SK-N-SH treated with all-trans-retinoic acid at 6 μM for 48 hours (cell line): ENCODE data around the gene MORC4.
A peak's percentile ranks its signal among the peaks of the same experiment; 100 is the strongest.

ENCODE experiments used
- ATAC-seq: fragments of 200-7000 bp; cut with Tn5 transposase; 3 replicates; pipeline ENCODE4 v1.9.1; 2020; ENCODE audit warnings: mild to moderate bottlenecking, moderate library complexity
- BACH2 ChIP-seq: fragments of 250-450 bp; sonication (Bioruptor Pico); IDR thresholded peaks from 2 replicates; pipeline ENCODE4 v1.9.0; 2021; ENCODE audit warnings: mild to moderate bottlenecking, borderline replicate concordance
- CSDC2 ChIP-seq: fragments of 250-450 bp; sonication (Bioruptor Pico); IDR thresholded peaks from 2 replicates; pipeline ENCODE4 v1.5.0; 2020; ENCODE audit warnings: mild to moderate bottlenecking, moderate library complexity
- ESRRG ChIP-seq: fragments of 250-450 bp; sonication (Bioruptor Pico); IDR thresholded peaks from 2 replicates; pipeline ENCODE4 v1.6.1; 2021; ENCODE audit warnings: mild to moderate bottlenecking
- GLIS3 ChIP-seq: fragments of 250-450 bp; sonication (Bioruptor Pico); IDR thresholded peaks from 2 replicates; pipeline ENCODE4 v1.5.0; 2020; ENCODE audit warnings: mild to moderate bottlenecking, moderate library complexity
- ISL1 ChIP-seq: fragments of 250-450 bp; sonication (Bioruptor Pico); IDR thresholded peaks from 2 replicates; pipeline ENCODE4 v2.1.2; 2022; ENCODE audit warnings: mild to moderate bottlenecking, moderate library complexity
- OSR1 ChIP-seq: fragments of 250-450 bp; sonication (Bioruptor Pico); IDR thresholded peaks from 2 replicates; pipeline ENCODE4 v1.8.0; 2022; ENCODE audit warnings: moderate library complexity, mild to moderate bottlenecking, inconsistent platforms
- PPARA ChIP-seq: fragments of 250-450 bp; sonication (Bioruptor Pico); IDR thresholded peaks from 2 replicates; pipeline ENCODE4 v1.5.0; 2020; ENCODE audit warnings: mild to moderate bottlenecking, borderline replicate concordance
- RARB ChIP-seq: fragments of 250-450 bp; sonication (Bioruptor Pico); IDR thresholded peaks from 2 replicates; pipeline ENCODE4 v1.8.0; 2021; ENCODE audit warnings: mild to moderate bottlenecking, moderate library complexity
- SNAI2 ChIP-seq: fragments of 250-450 bp; sonication (Bioruptor Pico); IDR thresholded peaks from 2 replicates; pipeline ENCODE4 v1.5.0; 2020; ENCODE audit warnings: mild to moderate bottlenecking, moderate library complexity
- TOX ChIP-seq: fragments of 250-450 bp; sonication (Bioruptor Pico); IDR thresholded peaks from 2 replicates; pipeline ENCODE4 v1.8.0; 2021; ENCODE audit warnings: mild to moderate bottlenecking, moderate library complexity, borderline replicate concordance
- ZFP3 ChIP-seq: fragments of 250-450 bp; sonication (Bioruptor Pico); IDR thresholded peaks from 2 replicates; pipeline ENCODE4 v1.5.0; 2020; ENCODE audit warnings: mild to moderate bottlenecking, moderate library complexity
- ZFP30 ChIP-seq: fragments of 450-650 bp; formaldehyde crosslinking; IDR thresholded peaks from 2 replicates; pipeline ENCODE4 v1.5.0; 2022; ENCODE audit warnings: mild to moderate bottlenecking, moderate library complexity
- ZNF565 ChIP-seq: fragments of 450-650 bp; formaldehyde crosslinking; conservative IDR thresholded peaks from 2 replicates; pipeline ENCODE4 v1.5.0; 2020; ENCODE audit warnings: low read depth, mild to moderate bottlenecking, moderate library complexity
- ZNF70 ChIP-seq: fragments of 450-650 bp; formaldehyde crosslinking; IDR thresholded peaks from 2 replicates; pipeline ENCODE4 v1.5.0; 2020; ENCODE audit warnings: mild to moderate bottlenecking, moderate library complexity
- ZNF8 ChIP-seq: fragments of 450-650 bp; formaldehyde crosslinking; IDR thresholded peaks from 2 replicates; pipeline ENCODE4 v1.5.0; 2020; ENCODE audit warnings: mild to moderate bottlenecking, moderate library complexity
- TF ChIP-seq, protein P1 (sequence below): fragments of 250-450 bp; sonication (Bioruptor Pico); IDR thresholded peaks from 2 replicates; pipeline ENCODE4 v1.5.0; 2020; ENCODE audit warnings: mild to moderate bottlenecking, moderate library complexity
- TF ChIP-seq, protein P2 (sequence below): fragments of 250-450 bp; sonication (Bioruptor Pico); IDR thresholded peaks from 2 replicates; pipeline ENCODE4 v1.8.0; 2021; ENCODE audit warnings: low read depth, mild to moderate bottlenecking, moderate library complexity, borderline replicate concordance
- TF ChIP-seq, protein P3 (sequence below): fragments of 250-450 bp; sonication (Bioruptor Pico); IDR thresholded peaks from 2 replicates; pipeline ENCODE4 v1.5.1; 2021; ENCODE audit warnings: mild to moderate bottlenecking, moderate library complexity
- TF ChIP-seq, protein P4 (sequence below): fragments of 250-450 bp; sonication (Bioruptor Pico); IDR thresholded peaks from 2 replicates; pipeline ENCODE4 v1.8.0; 2020; ENCODE audit warnings: mild to moderate bottlenecking, moderate library complexity, borderline replicate concordance

Gene MORC4

DNA sequence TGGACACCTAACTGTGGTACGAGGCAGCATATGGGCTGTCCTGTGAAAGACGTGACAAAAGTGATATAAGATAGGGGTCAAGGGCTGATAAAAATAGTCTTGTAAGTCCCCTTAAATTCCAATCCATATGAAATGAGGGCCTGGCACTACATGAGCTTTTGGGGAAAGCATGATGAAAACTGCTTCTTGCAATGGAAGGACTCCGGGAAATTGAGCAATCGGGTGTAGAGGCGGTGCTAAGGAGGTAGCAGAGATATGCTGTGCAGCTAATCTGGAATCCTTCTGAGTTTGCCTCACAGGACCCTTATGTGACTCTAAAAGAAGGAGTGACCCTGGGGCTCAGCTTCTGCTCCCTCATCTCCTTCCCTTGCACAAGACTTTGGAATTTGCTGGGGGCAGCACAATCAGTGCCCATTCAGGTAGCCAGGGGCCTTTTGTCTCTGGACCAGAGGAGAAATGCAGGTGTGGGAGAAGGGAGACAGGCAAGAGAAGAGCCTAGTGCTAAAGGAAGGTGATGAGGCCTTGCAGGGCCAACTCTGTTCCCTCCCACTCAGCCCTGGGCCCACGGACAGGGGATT is 67.0 kb downstream of the MORC4 start:
- TF ChIP-seq CSDC2 (CRISPR knock-in tag) (no peak), OSR1 (CRISPR knock-in tag) (no peak), ZNF70 (CRISPR knock-in tag) (no peak), ZFP3 (no peak), SNAI2 (CRISPR knock-in tag) (no peak), GLIS3 (CRISPR knock-in tag) (no peak)
- TF ChIP-seq, protein P1, sequence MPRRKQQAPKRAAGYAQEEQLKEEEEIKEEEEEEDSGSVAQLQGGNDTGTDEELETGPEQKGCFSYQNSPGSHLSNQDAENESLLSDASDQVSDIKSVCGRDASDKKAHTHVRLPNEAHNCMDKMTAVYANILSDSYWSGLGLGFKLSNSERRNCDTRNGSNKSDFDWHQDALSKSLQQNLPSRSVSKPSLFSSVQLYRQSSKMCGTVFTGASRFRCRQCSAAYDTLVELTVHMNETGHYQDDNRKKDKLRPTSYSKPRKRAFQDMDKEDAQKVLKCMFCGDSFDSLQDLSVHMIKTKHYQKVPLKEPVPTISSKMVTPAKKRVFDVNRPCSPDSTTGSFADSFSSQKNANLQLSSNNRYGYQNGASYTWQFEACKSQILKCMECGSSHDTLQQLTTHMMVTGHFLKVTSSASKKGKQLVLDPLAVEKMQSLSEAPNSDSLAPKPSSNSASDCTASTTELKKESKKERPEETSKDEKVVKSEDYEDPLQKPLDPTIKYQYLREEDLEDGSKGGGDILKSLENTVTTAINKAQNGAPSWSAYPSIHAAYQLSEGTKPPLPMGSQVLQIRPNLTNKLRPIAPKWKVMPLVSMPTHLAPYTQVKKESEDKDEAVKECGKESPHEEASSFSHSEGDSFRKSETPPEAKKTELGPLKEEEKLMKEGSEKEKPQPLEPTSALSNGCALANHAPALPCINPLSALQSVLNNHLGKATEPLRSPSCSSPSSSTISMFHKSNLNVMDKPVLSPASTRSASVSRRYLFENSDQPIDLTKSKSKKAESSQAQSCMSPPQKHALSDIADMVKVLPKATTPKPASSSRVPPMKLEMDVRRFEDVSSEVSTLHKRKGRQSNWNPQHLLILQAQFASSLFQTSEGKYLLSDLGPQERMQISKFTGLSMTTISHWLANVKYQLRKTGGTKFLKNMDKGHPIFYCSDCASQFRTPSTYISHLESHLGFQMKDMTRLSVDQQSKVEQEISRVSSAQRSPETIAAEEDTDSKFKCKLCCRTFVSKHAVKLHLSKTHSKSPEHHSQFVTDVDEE (CRISPR knock-in tag): no peak
- ATAC-seq: no peak; the same call in 1 of the 3 replicates

DNA sequence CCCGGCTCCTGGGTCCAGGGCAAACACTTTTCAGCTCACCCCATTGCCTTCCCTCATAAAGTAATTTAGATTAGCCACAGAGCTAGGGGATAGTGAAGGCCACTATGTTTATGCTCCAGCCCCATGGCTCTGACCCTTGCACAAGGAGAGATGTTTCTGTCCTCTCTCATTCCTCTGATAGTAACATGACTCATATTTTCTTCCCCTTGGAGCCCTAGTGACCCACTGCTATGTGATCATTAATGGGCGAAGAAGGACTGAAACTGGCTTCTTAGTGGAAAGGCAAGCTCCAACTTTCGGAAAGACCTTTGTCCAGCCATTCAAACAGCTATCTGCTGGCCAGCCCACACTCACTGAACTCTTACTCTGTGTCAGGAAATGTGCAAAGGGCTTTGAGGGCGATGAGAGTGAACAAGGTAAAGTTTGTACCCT is 67.5 kb downstream of the MORC4 start:
- ATAC-seq: no peak

DNA sequence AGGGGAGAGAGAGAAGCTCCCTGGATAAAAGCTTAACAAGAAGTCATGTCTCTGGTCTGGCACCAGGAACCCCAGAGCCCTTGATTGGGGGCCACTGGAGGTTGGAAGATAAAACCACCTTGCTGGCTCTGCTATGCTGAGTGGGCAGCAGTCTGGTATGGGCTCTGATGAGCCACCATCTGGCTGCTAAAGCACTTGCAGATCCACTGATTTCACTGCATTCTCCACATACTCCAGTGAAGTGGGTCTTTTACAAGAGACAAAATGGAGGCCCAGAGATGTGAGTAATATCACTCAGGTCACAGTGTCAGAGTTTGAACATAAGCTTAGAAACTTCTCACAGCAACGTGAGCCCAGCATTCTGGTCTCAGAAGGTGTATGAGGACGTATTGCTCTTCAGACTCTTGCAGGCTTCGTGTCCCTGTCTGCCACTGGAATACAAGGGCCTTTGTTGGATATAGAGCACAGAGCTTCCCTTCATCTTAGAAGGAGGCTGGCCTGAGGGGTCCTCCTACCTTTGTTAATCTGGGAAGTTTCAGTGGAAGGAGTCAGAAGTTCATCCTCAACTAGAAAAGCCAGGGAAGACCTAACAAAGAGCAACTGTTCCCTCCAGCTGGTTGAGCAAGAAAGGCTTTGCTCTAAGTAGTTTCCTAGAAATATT is 68.1 kb downstream of the MORC4 start:
- ATAC-seq: peak; percentile 39; the same call in 1 of the 3 replicates
- TF ChIP-seq BACH2 (CRISPR knock-in tag) (no peak), ZNF565 (CRISPR knock-in tag) (no peak), ZFP30 (CRISPR knock-in tag) (no peak), GLIS3 (CRISPR knock-in tag) (no peak), TOX (CRISPR knock-in tag) (no peak), OSR1 (CRISPR knock-in tag) (no peak), ZNF8 (CRISPR knock-in tag) (no peak), RARB (no peak), ZFP3 (no peak)
- TF ChIP-seq, protein P2, sequence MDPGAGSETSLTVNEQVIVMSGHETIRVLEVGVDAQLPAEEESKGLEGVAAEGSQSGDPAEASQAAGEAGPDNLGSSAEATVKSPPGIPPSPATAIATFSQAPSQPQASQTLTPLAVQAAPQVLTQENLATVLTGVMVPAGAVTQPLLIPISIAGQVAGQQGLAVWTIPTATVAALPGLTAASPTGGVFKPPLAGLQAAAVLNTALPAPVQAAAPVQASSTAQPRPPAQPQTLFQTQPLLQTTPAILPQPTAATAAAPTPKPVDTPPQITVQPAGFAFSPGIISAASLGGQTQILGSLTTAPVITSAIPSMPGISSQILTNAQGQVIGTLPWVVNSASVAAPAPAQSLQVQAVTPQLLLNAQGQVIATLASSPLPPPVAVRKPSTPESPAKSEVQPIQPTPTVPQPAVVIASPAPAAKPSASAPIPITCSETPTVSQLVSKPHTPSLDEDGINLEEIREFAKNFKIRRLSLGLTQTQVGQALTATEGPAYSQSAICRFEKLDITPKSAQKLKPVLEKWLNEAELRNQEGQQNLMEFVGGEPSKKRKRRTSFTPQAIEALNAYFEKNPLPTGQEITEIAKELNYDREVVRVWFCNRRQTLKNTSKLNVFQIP: no peak
- TF ChIP-seq, protein P3, sequence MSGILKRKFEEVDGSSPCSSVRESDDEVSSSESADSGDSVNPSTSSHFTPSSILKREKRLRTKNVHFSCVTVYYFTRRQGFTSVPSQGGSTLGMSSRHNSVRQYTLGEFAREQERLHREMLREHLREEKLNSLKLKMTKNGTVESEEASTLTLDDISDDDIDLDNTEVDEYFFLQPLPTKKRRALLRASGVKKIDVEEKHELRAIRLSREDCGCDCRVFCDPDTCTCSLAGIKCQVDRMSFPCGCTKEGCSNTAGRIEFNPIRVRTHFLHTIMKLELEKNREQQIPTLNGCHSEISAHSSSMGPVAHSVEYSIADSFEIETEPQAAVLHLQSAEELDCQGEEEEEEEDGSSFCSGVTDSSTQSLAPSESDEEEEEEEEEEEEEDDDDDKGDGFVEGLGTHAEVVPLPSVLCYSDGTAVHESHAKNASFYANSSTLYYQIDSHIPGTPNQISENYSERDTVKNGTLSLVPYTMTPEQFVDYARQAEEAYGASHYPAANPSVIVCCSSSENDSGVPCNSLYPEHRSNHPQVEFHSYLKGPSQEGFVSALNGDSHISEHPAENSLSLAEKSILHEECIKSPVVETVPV (CRISPR knock-in tag): no peak

More for the DNA sequence above, 67.5 kb downstream of the MORC4 start:
- TF ChIP-seq SNAI2 (CRISPR knock-in tag) (no peak), BACH2 (CRISPR knock-in tag) (no peak), ZNF565 (CRISPR knock-in tag) (no peak), OSR1 (CRISPR knock-in tag) (no peak), ISL1 (CRISPR knock-in tag) (no peak), TOX (CRISPR knock-in tag) (no peak)
- TF ChIP-seq, protein P4, sequence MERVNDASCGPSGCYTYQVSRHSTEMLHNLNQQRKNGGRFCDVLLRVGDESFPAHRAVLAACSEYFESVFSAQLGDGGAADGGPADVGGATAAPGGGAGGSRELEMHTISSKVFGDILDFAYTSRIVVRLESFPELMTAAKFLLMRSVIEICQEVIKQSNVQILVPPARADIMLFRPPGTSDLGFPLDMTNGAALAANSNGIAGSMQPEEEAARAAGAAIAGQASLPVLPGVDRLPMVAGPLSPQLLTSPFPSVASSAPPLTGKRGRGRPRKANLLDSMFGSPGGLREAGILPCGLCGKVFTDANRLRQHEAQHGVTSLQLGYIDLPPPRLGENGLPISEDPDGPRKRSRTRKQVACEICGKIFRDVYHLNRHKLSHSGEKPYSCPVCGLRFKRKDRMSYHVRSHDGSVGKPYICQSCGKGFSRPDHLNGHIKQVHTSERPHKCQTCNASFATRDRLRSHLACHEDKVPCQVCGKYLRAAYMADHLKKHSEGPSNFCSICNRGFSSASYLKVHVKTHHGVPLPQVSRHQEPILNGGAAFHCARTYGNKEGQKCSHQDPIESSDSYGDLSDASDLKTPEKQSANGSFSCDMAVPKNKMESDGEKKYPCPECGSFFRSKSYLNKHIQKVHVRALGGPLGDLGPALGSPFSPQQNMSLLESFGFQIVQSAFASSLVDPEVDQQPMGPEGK (CRISPR knock-in tag): no peak

DNA sequence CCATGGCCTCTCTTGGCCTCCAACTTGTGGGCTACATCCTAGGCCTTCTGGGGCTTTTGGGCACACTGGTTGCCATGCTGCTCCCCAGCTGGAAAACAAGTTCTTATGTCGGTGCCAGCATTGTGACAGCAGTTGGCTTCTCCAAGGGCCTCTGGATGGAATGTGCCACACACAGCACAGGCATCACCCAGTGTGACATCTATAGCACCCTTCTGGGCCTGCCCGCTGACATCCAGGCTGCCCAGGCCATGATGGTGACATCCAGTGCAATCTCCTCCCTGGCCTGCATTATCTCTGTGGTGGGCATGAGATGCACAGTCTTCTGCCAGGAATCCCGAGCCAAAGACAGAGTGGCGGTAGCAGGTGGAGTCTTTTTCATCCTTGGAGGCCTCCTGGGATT is 71.8 kb downstream of the MORC4 start:
- no peak for ATAC-seq
- no peak for TF ChIP-seq TOX (CRISPR knock-in tag)
- TF ChIP-seq ZFP30 (CRISPR knock-in tag): no peak
- no peak for TF ChIP-seq PPARA (CRISPR knock-in tag)
- no peak for TF ChIP-seq ISL1 (CRISPR knock-in tag)
- TF ChIP-seq SNAI2 (CRISPR knock-in tag): no peak
- no peak for TF ChIP-seq RARB
- TF ChIP-seq ZNF70 (CRISPR knock-in tag): no peak
- TF ChIP-seq, protein P3 (CRISPR knock-in tag): no peak
- no peak for TF ChIP-seq ZNF565 (CRISPR knock-in tag)
- TF ChIP-seq CSDC2 (CRISPR knock-in tag): no peak
- TF ChIP-seq, protein P1 (CRISPR knock-in tag): no peak
- no peak for TF ChIP-seq ESRRG
- TF ChIP-seq, protein P4 (CRISPR knock-in tag): no peak
